Mucosa of stomach (tissue), 1 donor: ENCODE results near the gene SNX5.

ENCODE experiments used
- H3K27me3 ChIP-seq: one replicate; pipeline ENCODE4 v1.7.0; 2013; ENCODE audit warnings: mild to moderate bottlenecking, low read length; ENCODE audit not compliant: control insufficient read depth, insufficient read depth
- H3K36me3 ChIP-seq: one replicate; pipeline ENCODE4 v1.7.0; 2013; ENCODE audit warnings: low read length; ENCODE audit not compliant: control insufficient read depth, insufficient read depth
- H3K4me1 ChIP-seq: one replicate; pipeline ENCODE4 v1.7.0; 2013; ENCODE audit warnings: mild to moderate bottlenecking, low read length; ENCODE audit not compliant: control insufficient read depth, insufficient read depth
- H3K4me3 ChIP-seq: one replicate; pipeline ENCODE4 v1.7.0; 2013; ENCODE audit warnings: low read length
- H3K9ac ChIP-seq: one replicate; pipeline ENCODE4 v1.7.0; 2013; ENCODE audit warnings: mild to moderate bottlenecking, low read length, moderate library complexity
- H3K9me3 ChIP-seq: one replicate; pipeline ENCODE4 v1.7.0; 2013; ENCODE audit warnings: mild to moderate bottlenecking, low read length, moderate library complexity; ENCODE audit not compliant: control insufficient read depth
- donor health status: Pancreatic carcinoma.

The SNX5 gene

DNA sequence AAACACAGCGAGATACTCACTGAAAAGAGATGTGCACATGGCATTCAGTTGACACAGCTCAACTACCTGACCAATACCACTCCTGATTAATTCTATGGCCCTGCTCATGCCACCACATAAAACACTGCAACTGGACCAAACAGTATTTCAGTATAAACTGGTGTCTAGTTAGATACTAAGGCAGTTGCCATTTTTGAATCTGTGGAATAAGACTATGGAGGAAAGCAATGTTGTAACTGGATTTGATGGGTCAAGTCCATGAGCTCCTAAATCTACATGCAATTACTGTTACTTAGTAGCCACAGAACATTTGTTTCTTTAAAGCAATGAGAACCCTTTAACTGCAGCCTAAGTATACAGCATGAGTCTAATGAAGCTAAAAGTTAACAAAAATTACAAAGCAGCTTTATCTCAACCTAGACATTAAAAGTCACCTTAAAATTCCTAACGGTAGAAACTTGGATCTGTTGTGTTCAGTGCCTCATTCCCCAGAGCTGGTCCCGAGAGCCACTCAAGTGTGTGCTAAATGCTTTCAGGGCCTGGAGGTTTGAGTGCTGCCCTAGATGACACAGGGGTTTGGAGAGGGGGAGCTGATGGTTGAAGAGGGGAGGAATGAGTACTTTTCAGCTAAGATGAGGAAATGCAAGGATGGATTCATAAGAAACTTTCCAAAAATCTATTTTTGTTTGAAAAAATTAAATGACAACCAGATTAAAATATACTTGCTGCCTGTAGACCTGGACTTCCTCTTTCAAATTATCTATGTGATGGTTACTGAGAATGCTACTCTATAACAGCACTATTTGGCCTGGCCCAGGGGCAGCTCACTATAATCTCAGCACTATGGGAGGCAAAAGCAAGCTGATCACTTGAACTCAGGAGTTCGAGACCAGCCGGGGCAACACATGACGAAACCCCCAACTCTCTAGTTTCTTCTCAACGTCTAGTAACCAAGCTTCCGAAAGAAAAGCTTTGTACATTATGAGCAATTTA lies 15.6 kb downstream of the SNX5 start:
- Histone ChIP-seq H3K9me3 (no peaks in the 10 kb centered on the region), H3K4me1 (peaks cover 21% of the 10 kb centered on the region)

DNA sequence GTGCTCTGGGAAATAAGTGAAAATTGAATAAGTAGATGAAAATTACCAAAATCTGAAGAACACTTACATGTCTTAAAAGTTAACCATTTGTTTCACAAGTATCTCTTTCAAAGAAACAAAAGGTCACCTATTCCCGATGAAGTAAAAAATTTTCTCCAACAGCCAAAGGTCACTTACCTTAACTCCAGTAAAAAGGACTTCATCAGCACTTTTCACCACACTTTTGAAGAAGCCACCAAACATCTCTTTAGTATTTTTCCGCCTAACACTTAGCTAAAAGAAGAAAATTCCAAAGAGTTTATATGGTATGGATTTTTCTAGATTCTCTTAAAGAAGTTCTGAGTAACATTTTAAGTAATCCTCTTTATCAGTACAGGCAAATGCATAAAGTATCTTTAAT lies 17.3 kb downstream of the SNX5 start:
- H3K4me1 ChIP-seq, result peaks cover 14% of the 10 kb centered on the region
- H3K36me3 ChIP-seq, result peaks cover 28% of the 10 kb centered on the region
- H3K27me3 ChIP-seq, result no peaks in the 10 kb centered on the region
- no peaks in the 10 kb centered on the region for H3K9me3 ChIP-seq
- no peak overlapping the region for H3K4me3 ChIP-seq
- H3K9ac ChIP-seq, result no peak overlapping the region

More for the DNA sequence above, 15.6 kb downstream of the SNX5 start:
- H3K27me3 ChIP-seq, result no peaks in the 10 kb centered on the region
- H3K36me3 ChIP-seq, result peaks cover 22% of the 10 kb centered on the region
- no peak overlapping the region for H3K4me3 ChIP-seq
- H3K9ac ChIP-seq, result no peak overlapping the region

DNA sequence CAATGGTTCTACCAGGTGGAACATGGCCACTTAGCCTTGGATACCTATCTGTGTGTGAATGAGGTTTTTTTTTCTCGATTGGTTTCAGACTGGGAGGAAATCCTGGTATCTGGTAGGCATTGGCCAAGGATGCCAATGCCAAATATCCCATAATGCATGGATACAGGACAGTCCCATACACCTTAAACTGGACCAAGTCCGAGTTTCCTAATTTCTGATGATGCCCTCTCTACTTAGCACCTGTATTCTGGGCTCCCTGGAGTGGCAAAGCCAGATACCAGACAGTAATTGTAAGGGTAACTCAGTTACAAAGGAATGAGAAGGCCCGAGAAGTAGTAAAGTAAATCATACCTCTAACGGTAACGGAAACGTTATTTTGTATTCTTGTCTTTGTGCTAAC lies 17.9 kb downstream of the SNX5 start:
- peaks cover 28% of the 10 kb centered on the region for H3K36me3 ChIP-seq
- H3K27me3 ChIP-seq, result no peaks in the 10 kb centered on the region
- no peak overlapping the region for H3K9ac ChIP-seq
- peaks cover 13% of the 10 kb centered on the region for H3K4me1 ChIP-seq
- H3K4me3 ChIP-seq, result no peak overlapping the region
- no peaks in the 10 kb centered on the region for H3K9me3 ChIP-seq

DNA sequence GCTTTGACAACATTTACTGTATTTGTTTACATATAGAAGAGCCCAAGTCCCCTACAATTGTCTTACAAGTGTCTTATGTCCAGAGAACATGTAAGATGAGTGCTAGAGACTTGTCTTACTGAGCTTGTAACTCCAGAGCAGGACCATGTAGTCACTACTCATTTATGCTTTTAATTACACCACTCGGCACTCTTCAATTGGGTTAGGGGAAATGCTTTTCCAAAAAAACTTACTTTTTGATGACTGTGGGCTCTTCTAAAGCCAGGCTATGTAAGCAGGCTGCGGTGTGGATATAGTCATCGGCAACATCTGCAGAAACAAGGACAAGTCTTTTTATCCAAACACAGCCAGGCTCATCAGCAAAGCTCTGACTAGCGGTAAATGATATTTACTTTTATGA lies 18.7 kb downstream of the SNX5 start:
- Histone ChIP-seq H3K9ac (no peak overlapping the region), H3K4me3 (no peak overlapping the region), H3K9me3 (no peaks in the 10 kb centered on the region), H3K27me3 (no peaks in the 10 kb centered on the region), H3K4me1 (peaks cover 5% of the 10 kb centered on the region), H3K36me3 (peaks cover 28% of the 10 kb centered on the region)

DNA sequence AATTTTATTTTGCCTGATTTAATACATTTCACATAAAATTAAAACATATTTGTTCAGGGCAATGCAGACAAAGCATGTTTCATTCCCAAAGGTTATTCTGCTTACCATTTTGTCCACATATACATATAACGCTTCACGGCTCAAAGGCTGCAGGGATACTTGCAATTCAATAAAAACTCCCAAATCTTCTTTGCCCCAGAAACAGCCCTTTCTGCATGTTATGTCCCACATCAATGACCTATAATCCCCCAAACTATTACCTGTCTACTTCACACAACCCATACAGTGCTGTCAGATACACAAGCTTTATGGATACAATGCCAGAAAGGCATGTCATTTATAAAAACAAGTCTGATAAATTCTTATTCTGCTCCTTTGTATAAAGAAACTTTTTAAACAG lies 20.2 kb downstream of the SNX5 start:
- H3K9ac ChIP-seq, result no peak overlapping the region
- peaks cover 17% of the 10 kb centered on the region for H3K36me3 ChIP-seq
- no peaks in the 10 kb centered on the region for H3K4me1 ChIP-seq
- H3K4me3 ChIP-seq, result no peak overlapping the region
- no peaks in the 10 kb centered on the region for H3K9me3 ChIP-seq
- H3K27me3 ChIP-seq, result no peaks in the 10 kb centered on the region

DNA sequence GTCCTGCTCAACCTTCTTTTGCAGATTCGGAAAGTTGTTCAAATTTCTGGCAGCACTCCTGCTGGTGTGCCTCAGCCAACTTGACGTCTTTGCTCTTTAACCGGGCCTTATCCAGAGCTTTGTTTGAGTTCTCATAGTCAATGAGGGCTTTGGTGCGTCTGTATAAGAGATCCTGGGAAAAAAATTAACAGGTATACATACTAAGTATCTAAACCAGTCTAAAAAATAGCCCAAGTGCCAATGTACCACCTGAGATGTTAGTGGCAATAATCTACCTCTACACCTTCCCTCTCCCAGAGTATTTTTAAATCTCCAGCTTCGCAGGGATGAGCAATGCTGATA lies 21.1 kb downstream of the SNX5 start:
- no peaks in the 10 kb centered on the region for H3K9me3 ChIP-seq
- no peaks in the 10 kb centered on the region for H3K4me1 ChIP-seq
- no peaks in the 10 kb centered on the region for H3K27me3 ChIP-seq
- peaks cover 13% of the 10 kb centered on the region for H3K36me3 ChIP-seq
- no peak overlapping the region for H3K4me3 ChIP-seq
- no peak overlapping the region for H3K9ac ChIP-seq

DNA sequence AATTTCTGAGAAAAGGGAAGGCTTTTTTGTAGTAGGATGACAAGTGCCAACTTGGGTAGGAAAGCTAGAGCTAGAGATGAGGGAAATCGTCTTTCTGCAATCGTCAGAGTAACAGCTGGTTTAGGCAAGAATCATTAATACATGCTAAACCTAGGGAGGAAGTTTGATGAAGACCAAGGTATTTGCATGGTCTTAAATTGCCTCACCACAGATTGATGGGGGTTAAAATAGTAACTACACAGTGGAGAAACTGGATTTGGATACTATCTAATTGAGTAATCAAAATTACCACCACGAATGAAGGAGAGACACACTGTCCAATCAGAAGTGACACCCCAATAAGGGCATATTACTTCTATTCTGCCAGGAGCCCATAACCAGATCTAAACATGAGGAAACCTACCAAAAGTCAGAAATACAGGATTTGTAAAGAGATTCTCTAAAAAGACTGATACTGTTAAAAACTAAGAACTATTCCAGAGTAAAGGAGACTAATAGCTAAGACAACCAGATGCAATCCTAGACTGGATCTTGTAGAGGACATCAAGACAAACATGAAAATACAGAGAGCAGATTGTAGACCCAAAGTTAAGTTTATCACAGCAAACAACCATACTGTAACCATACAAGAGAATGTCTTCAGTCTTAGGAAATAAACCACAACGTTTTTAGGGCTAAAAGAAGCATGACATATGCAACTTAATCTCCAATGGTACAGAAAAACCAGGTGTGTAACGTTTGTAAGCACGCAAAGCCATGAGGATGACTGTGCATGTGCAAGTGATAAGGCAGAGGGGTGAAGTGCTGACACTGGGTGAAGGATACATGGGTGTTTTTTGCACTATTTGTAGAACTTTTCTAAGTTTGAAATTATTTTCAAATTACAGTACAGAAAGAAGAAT lies 21.8 kb downstream of the SNX5 start:
- Histone ChIP-seq H3K9me3 (no peaks in the 10 kb centered on the region), H3K9ac (no peak overlapping the region), H3K36me3 (peaks cover 13% of the 10 kb centered on the region), H3K4me1 (no peaks in the 10 kb centered on the region), H3K4me3 (no peak overlapping the region), H3K27me3 (no peaks in the 10 kb centered on the region)

DNA sequence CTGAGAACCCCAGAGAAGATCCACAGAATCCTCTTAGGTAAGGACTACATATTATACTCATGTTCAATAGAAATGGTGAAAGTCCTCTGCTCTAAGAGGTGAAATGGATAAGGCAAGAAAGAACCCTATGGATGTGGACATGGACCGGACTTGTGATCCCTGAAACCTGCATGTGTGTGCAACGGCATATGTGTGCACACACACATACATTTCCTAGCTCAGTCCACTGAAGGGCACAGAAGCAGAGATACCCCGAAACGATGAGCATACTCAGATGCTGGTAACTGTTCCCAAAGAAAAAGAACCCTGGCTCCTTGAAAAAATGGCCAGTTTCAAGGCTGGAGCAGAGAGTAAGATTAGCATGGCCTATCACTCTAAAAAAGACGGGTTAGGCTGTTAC lies 22.6 kb downstream of the SNX5 start:
- Histone ChIP-seq H3K4me3 (no peak overlapping the region), H3K9me3 (no peaks in the 10 kb centered on the region), H3K36me3 (peaks cover 13% of the 10 kb centered on the region), H3K27me3 (no peaks in the 10 kb centered on the region), H3K9ac (no peak overlapping the region), H3K4me1 (no peaks in the 10 kb centered on the region)

DNA sequence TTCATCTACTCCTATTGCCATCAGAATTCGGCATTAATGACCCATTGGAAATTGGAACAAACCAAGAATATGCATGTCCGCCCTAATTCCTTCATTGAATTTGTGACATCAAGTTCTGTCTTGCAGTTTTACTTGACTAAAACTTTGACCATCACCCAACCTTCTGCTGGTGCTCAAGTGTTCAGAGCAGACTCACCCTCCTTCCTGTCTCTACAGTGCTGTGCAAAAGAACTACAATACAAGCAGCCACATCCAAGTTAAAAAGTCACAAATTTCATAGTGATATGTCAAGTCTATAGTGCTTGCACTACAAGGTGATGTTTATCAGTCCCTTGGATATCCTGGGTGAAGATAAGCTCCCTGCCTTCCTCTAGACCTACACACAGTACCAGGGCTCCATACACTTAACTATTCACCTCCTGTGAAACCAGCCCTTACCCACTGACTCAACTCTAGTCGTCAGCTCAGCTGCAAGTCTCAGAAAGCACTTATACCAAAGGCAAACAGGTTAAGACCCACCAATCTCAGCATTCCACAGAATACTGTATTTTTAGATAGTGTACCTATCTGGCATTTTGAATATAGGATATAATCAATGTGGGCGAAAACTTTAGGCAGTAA lies 23.6 kb downstream of the SNX5 start:
- H3K9ac ChIP-seq, result no peak overlapping the region
- no peak overlapping the region for H3K4me3 ChIP-seq
- H3K9me3 ChIP-seq, result no peaks in the 10 kb centered on the region
- no peaks in the 10 kb centered on the region for H3K4me1 ChIP-seq
- H3K27me3 ChIP-seq, result no peaks in the 10 kb centered on the region
- H3K36me3 ChIP-seq, result peaks cover 12% of the 10 kb centered on the region

DNA sequence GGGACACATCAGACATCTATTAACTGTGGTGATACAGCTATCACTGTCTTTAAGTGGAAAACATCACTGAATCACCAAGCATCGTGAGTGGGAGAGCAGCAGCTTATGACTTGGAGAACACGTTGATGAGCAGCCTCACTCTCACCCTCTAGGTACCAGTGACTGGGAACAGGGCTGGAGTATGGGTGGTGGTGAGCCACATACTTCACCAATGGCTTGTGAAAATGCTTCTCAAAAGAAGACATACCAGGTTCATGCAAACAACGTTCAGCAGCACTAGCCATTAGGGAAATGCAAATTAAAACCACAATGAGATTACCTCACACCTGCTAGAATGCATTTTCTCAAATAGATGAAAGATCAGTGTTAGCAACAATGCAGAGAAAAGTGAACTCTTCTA lies 25.3 kb downstream of the SNX5 start:
- peaks cover 11% of the 10 kb centered on the region for H3K4me1 ChIP-seq
- no peak overlapping the region for H3K4me3 ChIP-seq
- H3K27me3 ChIP-seq, result no peaks in the 10 kb centered on the region
- no peaks in the 10 kb centered on the region for H3K9me3 ChIP-seq
- no peak overlapping the region for H3K9ac ChIP-seq
- peaks cover 6% of the 10 kb centered on the region for H3K36me3 ChIP-seq

DNA sequence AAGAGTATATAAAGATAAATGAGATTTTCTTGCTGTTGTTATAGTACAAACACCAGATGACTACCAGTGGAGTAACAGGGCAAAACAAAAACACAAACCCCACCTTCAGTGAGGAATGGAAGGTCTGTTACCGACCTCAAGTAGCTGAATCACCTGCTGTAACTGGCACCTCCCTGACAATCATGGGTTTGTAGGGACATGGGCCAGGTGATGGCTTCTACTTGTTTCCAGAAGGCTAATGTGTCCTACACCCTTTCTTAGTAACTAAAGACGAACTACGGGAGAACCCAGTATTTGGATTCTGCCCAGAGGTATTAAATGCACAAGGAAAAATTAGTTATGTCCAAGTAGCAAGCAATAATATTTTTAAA lies 26.8 kb downstream of the SNX5 start:
- Histone ChIP-seq H3K9me3 (no peaks in the 10 kb centered on the region), H3K27me3 (no peaks in the 10 kb centered on the region), H3K36me3 (peaks cover 2% of the 10 kb centered on the region), H3K9ac (no peak overlapping the region), H3K4me1 (peaks cover 19% of the 10 kb centered on the region), H3K4me3 (no peak overlapping the region)
